HCT116 (cell line): ENCODE data around the gene MLLT3. TPM values are rescaled to one million over a fixed set of nuclear protein-coding genes. Genes with fewer than 3 reads are reported as not detected.

ENCODE experiments used
- ATAC-seq: fragments of 200-7000 bp; cut with Tn5 transposase; 2 replicates; pipeline ENCODE4 v1.9.1; 2020; ENCODE audit warnings: mild to moderate bottlenecking, moderate library complexity
- BruUV-seq: library from RNA; stranded (reverse); fragments of 400-500 nt; replicated peaks from 2 replicates; lab custom pipeline; 2021; lab: Mats Ljungman, UMichigan
- CTCF ChIA-PET: fragments of 300-600 bp; sonication (Branson Sonifier 250); formaldehyde crosslinking; loops from one replicate; lab custom pipeline; 2021; ENCODE audit warnings: antibody characterized with exemption; lab: Charles Lee
- POLR2A ChIA-PET: fragments of 300-600, 350-600 bp; sonication (Branson Sonifier 250); formaldehyde crosslinking; loops from one replicate; lab custom pipeline; 2021; ENCODE audit warnings: antibody characterized with exemption; lab: Charles Lee
- RAD21 ChIA-PET, 2 experiments: fragments of 300-600 bp; sonication (Branson Sonifier 250); formaldehyde crosslinking; loops; one replicate each; lab custom pipeline; 2023; ENCODE audit warnings: low total read pairs in 2 of 2; ENCODE audit not compliant: uncharacterized antibody in 2 of 2, unreplicated experiment in 2 of 2, low non-redundant PET in 1 of 2; lab: Charles Lee
- DNase-seq: peaks from one replicate; pipeline ENCODE4 v3.0.0-alpha.2; 2010; ENCODE audit warnings: low read depth, low spot score
- H2AFZ ChIP-seq: fragments of 200-600 bp; shearing (Covaris generic), sonication (generic); 2 replicates; pipeline ENCODE4 v1.6.1; 2017; ENCODE audit warnings: low read depth, mixed run types, mixed read lengths, antibody characterized with exemption, low read length; ENCODE audit not compliant: poor library complexity, severe bottlenecking
- H3K27ac ChIP-seq: 2 replicates; pipeline ENCODE4 v1.5.1; 2012; ENCODE audit warnings: low read depth, low read length
- H3K27me3 ChIP-seq: fragments of 200-600 bp; sonication (generic); 2 replicates; pipeline ENCODE4 v1.6.1; 2016; ENCODE audit warnings: mixed run types, low read length, mixed read lengths; ENCODE audit not compliant: insufficient read depth
- H3K36me3 ChIP-seq, 2 experiments: fragments of 200-500 bp in 1 of 2; fragments of 200-600 bp in 1 of 2; sonication (Bioruptor generic) in 1 of 2; sonication (generic) in 1 of 2; 2 replicates each; pipeline versions ENCODE4 v1.5.1 to v1.6.1; 2014 to 2016; ENCODE audit warnings: low read length in 2 of 2, inconsistent platforms in 1 of 2, mixed read lengths in 1 of 2, mixed run types in 1 of 2; ENCODE audit not compliant: insufficient read depth in 2 of 2, control insufficient read depth in 1 of 2
- H3K4me1 ChIP-seq, 2 experiments: fragments of 200-600 bp in 1 of 2; sonication (generic) in 1 of 2; 2 replicates each; pipeline versions ENCODE4 v1.5.1 to v1.6.1; 2012 to 2017; ENCODE audit warnings: low read length in 2 of 2, inconsistent platforms in 1 of 2, mild to moderate bottlenecking in 1 of 2, mixed read lengths in 1 of 2, mixed run types in 1 of 2, moderate library complexity in 1 of 2; ENCODE audit not compliant: insufficient read depth in 2 of 2, control insufficient read depth in 1 of 2
- H3K4me2 ChIP-seq: fragments of 200-600 bp; sonication (generic); 2 replicates; pipeline ENCODE4 v1.6.1; 2017; ENCODE audit warnings: mixed run types, low read length, mixed read lengths
- H3K4me3 ChIP-seq, 2 experiments: fragments of 200-600 bp in 1 of 2; sonication (generic) in 1 of 2; replicated peaks in 1 of 2; 2 replicates each; pipeline ENCODE4 v1.5.1; 2011 to 2016; ENCODE audit warnings: low read length in 2 of 2, control low read depth in 1 of 2, low read depth in 1 of 2, mild to moderate bottlenecking in 1 of 2, mixed read lengths in 1 of 2, mixed run types in 1 of 2
- H3K79me2 ChIP-seq: fragments of 200-600 bp; sonication (generic); 2 replicates; pipeline ENCODE4 v1.6.1; 2017; ENCODE audit warnings: mild to moderate bottlenecking, mixed run types, low read length, moderate library complexity, mixed read lengths; ENCODE audit not compliant: insufficient read depth
- H3K9ac ChIP-seq: fragments of 200-600 bp; sonication (generic); 2 replicates; pipeline ENCODE4 v1.6.1; 2016; ENCODE audit warnings: low read length, mixed read lengths
- H3K9me2 ChIP-seq: fragments of 200-600 bp; sonication (generic), shearing (Covaris generic); 2 replicates; pipeline ENCODE4 v1.6.1; 2017; ENCODE audit warnings: mixed run types, mild to moderate bottlenecking, moderate library complexity; ENCODE audit not compliant: insufficient read depth
- H3K9me3 ChIP-seq, 2 experiments: fragments of 200-500 bp in 1 of 2; fragments of 200-600 bp in 1 of 2; sonication (Bioruptor generic) in 1 of 2; sonication (generic) in 1 of 2; 2 replicates each; pipeline ENCODE4 v1.6.1; 2014 to 2017; ENCODE audit warnings: low read length in 2 of 2, mixed read lengths in 2 of 2, inconsistent platforms in 1 of 2, low read depth in 1 of 2, mild to moderate bottlenecking in 1 of 2, mixed run types in 1 of 2, moderate library complexity in 1 of 2; ENCODE audit not compliant: control insufficient read depth in 1 of 2, insufficient read depth in 1 of 2
- H4K20me1 ChIP-seq: fragments of 200-600 bp; sonication (generic), shearing (Covaris generic); 2 replicates; pipeline ENCODE4 v1.6.1; 2017; ENCODE audit warnings: mixed run types, mild to moderate bottlenecking, moderate library complexity; ENCODE audit not compliant: insufficient read depth
- CBX3 ChIP-seq: IDR thresholded peaks from 2 replicates; pipeline ENCODE4 v1.6.1; 2012; ENCODE audit warnings: low read depth
- CEBPB ChIP-seq: IDR thresholded peaks from 2 replicates; pipeline ENCODE4 v1.6.1; 2012; ENCODE audit warnings: low read depth
- EGR1 ChIP-seq: IDR thresholded peaks from 2 replicates; pipeline ENCODE4 v1.6.1; 2012; ENCODE audit warnings: low read depth
- EZH2phosphoT487 ChIP-seq: fragments of 200-600 bp; IDR thresholded peaks from 2 replicates; pipeline ENCODE4 v1.6.1; 2018; ENCODE audit warnings: antibody characterized with exemption, borderline replicate concordance
- FOSL1 ChIP-seq: IDR thresholded peaks from 2 replicates; pipeline ENCODE4 v1.6.1; 2012; ENCODE audit warnings: low read depth
- JUND ChIP-seq: IDR thresholded peaks from 2 replicates; pipeline ENCODE4 v1.6.1; 2012
- POLR2A ChIP-seq: IDR thresholded peaks from 2 replicates; pipeline ENCODE4 v1.7.0; 2011; ENCODE audit warnings: borderline replicate concordance; ENCODE audit not compliant: insufficient read depth, insufficient read length; ENCODE audit errors: extremely low read depth
- POLR2AphosphoS5 ChIP-seq: IDR thresholded peaks from 2 replicates; pipeline ENCODE4 v1.6.1; 2011; ENCODE audit warnings: mild to moderate bottlenecking, low read depth, low read length, moderate library complexity
- RAD21 ChIP-seq: IDR thresholded peaks from 2 replicates; pipeline ENCODE4 v1.6.1; 2012; ENCODE audit warnings: low read depth, mild to moderate bottlenecking
- SIN3A ChIP-seq: IDR thresholded peaks from 2 replicates; pipeline ENCODE4 v1.6.1; 2012; ENCODE audit warnings: low read depth
- SP1 ChIP-seq: IDR thresholded peaks from 2 replicates; pipeline ENCODE4 v1.6.1; 2012; ENCODE audit warnings: low read depth
- YY1 ChIP-seq: IDR thresholded peaks from 2 replicates; pipeline ENCODE4 v1.6.1; 2011; ENCODE audit warnings: low read length, low read depth, moderate library complexity, mild to moderate bottlenecking; ENCODE audit not compliant: insufficient replicate concordance; ENCODE audit errors: extremely low read depth
- ZNF274 ChIP-seq: fragments of 200-500 bp; sonication (Bioruptor generic); IDR thresholded peaks from 2 replicates; pipeline ENCODE4 v1.6.1; 2014; ENCODE audit warnings: mild to moderate bottlenecking, low read depth, low read length, inconsistent platforms
- intact Hi-C: fragments of 100-400 bp; cut with micrococcal nuclease; formaldehyde crosslinking; loops from 2 replicates; pipeline ENCODE4 v1.10.0; 2022
- total RNA-seq: library from RNA; stranded (reverse); gene quantifications from one replicate; pipeline ENCODE4 v1.2.1, GENCODE V29; 2021; ENCODE audit not compliant: unreplicated experiment
- TF ChIP-seq, protein P1 (sequence below), 3 experiments: fragments of 200-600 bp in 1 of 3; sonication (generic) in 1 of 3; IDR thresholded peaks in 2 of 3; conservative IDR thresholded peaks in 1 of 3; 2 replicates each; pipeline ENCODE4 v1.5.1; 2012 to 2017; ENCODE audit warnings: low read depth in 2 of 3, low read length in 2 of 3, antibody characterized with exemption in 1 of 3, borderline replicate concordance in 1 of 3, control low read depth in 1 of 3, mild to moderate bottlenecking in 1 of 3, mixed read lengths in 1 of 3, mixed run types in 1 of 3, moderate library complexity in 1 of 3; ENCODE audit not compliant: insufficient read depth in 1 of 3
- TF ChIP-seq, protein P2 (sequence below): IDR thresholded peaks from 2 replicates; pipeline ENCODE4 v1.6.1; 2012; ENCODE audit warnings: low read depth

Gene MLLT3
- total RNA-seq, 1 experiment from 2014 or later, result 4.3 TPM

DNA sequence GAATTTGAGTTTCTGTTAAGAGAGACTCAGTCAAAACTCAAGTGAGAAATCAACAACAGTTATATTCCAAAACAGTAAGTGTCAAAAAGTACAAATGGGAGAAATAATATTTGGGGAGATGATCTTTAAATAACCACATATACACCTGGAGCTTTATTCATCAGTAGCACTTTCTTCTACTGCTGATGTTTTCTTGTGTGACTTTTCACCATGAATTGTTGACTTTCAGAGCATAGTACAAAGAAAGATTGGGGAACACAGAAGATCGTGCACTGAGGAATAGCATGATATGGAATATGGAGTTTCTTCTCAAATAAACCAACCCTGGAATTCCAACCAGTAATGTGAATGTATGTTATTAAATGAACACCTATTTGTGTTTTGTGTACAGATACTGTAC is 130.7 kb downstream of the MLLT3 start:
- DNase-seq, result no peak
- CTCF ChIA-PET, result no interaction called here
- no peak overlapping the region for H3K4me3 ChIP-seq
- H3K4me2 ChIP-seq, result no peak overlapping the region
- no peak for TF ChIP-seq SIN3A
- no peak for TF ChIP-seq CEBPB
- no peak for TF ChIP-seq POLR2AphosphoS5
- no peak for TF ChIP-seq POLR2A
- no peak for TF ChIP-seq EZH2phosphoT487
- no peak for TF ChIP-seq FOSL1
- TF ChIP-seq ZNF274, result no peak
- TF ChIP-seq YY1, result no peak
- no peak for TF ChIP-seq SP1
- no peak overlapping the region for H3K9ac ChIP-seq
- ATAC-seq, result no peak
- no peaks in the 10 kb centered on the region for H3K9me3 ChIP-seq
- H3K27ac ChIP-seq, result no peak overlapping the region
- RAD21 ChIA-PET, result no interaction called here
- peaks cover 52% of the 10 kb centered on the region for H3K27me3 ChIP-seq
- H3K36me3 ChIP-seq, result no peaks in the 10 kb centered on the region
- no peaks in the 10 kb centered on the region for H3K79me2 ChIP-seq
- no peaks in the 10 kb centered on the region for H4K20me1 ChIP-seq
- H3K9me2 ChIP-seq, result no peaks in the 10 kb centered on the region
- BruUV-seq, result no TSS peak
- intact Hi-C loops, result no loop called here
- H3K4me1 ChIP-seq, result no peaks in the 10 kb centered on the region
- POLR2A ChIA-PET, result no interaction called here
- no peak overlapping the region for H2AFZ ChIP-seq

DNA sequence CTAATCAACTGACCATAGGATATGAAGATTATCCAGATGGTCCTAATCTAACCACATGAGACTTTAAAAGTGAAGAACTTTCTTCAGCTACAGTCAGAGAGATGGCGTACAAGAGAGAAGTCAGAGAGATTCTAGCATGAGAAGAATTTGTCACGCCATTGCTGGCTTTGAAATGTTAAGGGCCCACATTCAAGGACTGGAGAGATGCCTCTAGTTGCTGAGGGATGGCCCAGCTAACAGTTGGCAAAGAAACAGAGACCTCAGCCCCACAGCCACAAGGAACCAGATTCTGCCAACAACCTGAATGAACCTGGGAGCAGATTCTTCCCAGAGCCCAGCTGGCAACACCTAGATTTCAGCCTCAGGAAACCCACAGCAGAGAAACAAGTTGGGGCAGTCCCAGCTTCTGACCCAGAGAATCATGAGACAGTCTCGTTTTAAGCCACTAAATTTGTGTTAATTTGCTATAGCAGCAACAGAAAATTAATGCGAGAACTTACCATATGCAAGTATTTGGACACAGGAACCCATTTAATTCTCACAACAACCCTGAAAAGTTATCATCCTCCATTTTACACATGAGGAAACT is 132.0 kb downstream of the MLLT3 start:
- Histone ChIP-seq H3K27me3 (peaks cover 52% of the 10 kb centered on the region), H3K27ac (no peak overlapping the region), H3K79me2 (no peaks in the 10 kb centered on the region), H3K9me3 (no peaks in the 10 kb centered on the region), H3K4me1 (no peaks in the 10 kb centered on the region), H2AFZ (no peak overlapping the region), H3K36me3 (no peaks in the 10 kb centered on the region), H3K4me2 (no peak overlapping the region), H3K9ac (no peak overlapping the region), H3K4me3 (no peak overlapping the region), H3K9me2 (no peaks in the 10 kb centered on the region), H4K20me1 (no peaks in the 10 kb centered on the region)
- DNase-seq (no peak), ATAC-seq (no peak)
- ChIA-PET CTCF (no interaction called here), POLR2A (no interaction called here), RAD21 (no interaction called here)
- intact Hi-C loops, result no loop called here
- BruUV-seq, result no TSS peak
- TF ChIP-seq, protein P1, sequence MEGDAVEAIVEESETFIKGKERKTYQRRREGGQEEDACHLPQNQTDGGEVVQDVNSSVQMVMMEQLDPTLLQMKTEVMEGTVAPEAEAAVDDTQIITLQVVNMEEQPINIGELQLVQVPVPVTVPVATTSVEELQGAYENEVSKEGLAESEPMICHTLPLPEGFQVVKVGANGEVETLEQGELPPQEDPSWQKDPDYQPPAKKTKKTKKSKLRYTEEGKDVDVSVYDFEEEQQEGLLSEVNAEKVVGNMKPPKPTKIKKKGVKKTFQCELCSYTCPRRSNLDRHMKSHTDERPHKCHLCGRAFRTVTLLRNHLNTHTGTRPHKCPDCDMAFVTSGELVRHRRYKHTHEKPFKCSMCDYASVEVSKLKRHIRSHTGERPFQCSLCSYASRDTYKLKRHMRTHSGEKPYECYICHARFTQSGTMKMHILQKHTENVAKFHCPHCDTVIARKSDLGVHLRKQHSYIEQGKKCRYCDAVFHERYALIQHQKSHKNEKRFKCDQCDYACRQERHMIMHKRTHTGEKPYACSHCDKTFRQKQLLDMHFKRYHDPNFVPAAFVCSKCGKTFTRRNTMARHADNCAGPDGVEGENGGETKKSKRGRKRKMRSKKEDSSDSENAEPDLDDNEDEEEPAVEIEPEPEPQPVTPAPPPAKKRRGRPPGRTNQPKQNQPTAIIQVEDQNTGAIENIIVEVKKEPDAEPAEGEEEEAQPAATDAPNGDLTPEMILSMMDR (IDR thresholded peaks at IDR 0.05 in 2 of 3, conservative IDR thresholded peaks at IDR 0.05 in 1 of 3; ENCODE audit: borderline replicate concordance in 1 of 3, insufficient read depth in 1 of 3, low read depth in 2 of 3, low read length in 2 of 3), result no peak
- TF ChIP-seq SIN3A (no peak), CBX3 (no peak), POLR2AphosphoS5 (no peak), CEBPB (no peak), ZNF274 (no peak), SP1 (no peak), POLR2A (no peak), EGR1 (no peak), RAD21 (no peak), YY1 (no peak), FOSL1 (no peak), JUND (no peak)
- TF ChIP-seq, protein P2, sequence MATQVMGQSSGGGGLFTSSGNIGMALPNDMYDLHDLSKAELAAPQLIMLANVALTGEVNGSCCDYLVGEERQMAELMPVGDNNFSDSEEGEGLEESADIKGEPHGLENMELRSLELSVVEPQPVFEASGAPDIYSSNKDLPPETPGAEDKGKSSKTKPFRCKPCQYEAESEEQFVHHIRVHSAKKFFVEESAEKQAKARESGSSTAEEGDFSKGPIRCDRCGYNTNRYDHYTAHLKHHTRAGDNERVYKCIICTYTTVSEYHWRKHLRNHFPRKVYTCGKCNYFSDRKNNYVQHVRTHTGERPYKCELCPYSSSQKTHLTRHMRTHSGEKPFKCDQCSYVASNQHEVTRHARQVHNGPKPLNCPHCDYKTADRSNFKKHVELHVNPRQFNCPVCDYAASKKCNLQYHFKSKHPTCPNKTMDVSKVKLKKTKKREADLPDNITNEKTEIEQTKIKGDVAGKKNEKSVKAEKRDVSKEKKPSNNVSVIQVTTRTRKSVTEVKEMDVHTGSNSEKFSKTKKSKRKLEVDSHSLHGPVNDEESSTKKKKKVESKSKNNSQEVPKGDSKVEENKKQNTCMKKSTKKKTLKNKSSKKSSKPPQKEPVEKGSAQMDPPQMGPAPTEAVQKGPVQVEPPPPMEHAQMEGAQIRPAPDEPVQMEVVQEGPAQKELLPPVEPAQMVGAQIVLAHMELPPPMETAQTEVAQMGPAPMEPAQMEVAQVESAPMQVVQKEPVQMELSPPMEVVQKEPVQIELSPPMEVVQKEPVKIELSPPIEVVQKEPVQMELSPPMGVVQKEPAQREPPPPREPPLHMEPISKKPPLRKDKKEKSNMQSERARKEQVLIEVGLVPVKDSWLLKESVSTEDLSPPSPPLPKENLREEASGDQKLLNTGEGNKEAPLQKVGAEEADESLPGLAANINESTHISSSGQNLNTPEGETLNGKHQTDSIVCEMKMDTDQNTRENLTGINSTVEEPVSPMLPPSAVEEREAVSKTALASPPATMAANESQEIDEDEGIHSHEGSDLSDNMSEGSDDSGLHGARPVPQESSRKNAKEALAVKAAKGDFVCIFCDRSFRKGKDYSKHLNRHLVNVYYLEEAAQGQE, result no peak
